ENCODE results near the gene BBS9. TPM values are rescaled to one million over a fixed set of nuclear protein-coding genes. Genes with fewer than 3 reads are reported as not detected.

BBS9 gene
- total RNA-seq, 1 experiment from 2014 or later: 26.4 TPM

- no peaks in the 10 kb centered on the region for H4K20me1 ChIP-seq (ENCODE audit: control insufficient read depth, insufficient read depth, insufficient read length)
- no peaks in the 10 kb centered on the region; a peak in 1 of 5 replicates for H3K9me3 Mint-ChIP-seq
- no peak overlapping the region for H2BK15ac ChIP-seq (ENCODE audit: low read depth, low read length)
- H3K14ac ChIP-seq (ENCODE audit: insufficient read depth, low read length): no peak overlapping the region
- TF ChIP-seq, protein P1, sequence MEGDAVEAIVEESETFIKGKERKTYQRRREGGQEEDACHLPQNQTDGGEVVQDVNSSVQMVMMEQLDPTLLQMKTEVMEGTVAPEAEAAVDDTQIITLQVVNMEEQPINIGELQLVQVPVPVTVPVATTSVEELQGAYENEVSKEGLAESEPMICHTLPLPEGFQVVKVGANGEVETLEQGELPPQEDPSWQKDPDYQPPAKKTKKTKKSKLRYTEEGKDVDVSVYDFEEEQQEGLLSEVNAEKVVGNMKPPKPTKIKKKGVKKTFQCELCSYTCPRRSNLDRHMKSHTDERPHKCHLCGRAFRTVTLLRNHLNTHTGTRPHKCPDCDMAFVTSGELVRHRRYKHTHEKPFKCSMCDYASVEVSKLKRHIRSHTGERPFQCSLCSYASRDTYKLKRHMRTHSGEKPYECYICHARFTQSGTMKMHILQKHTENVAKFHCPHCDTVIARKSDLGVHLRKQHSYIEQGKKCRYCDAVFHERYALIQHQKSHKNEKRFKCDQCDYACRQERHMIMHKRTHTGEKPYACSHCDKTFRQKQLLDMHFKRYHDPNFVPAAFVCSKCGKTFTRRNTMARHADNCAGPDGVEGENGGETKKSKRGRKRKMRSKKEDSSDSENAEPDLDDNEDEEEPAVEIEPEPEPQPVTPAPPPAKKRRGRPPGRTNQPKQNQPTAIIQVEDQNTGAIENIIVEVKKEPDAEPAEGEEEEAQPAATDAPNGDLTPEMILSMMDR (conservative IDR thresholded peaks at IDR 0.05): no peak
- no peak overlapping the region for H3K23ac ChIP-seq (ENCODE audit: insufficient read length, low read depth, low read length)
- no peaks in the 10 kb centered on the region; the same call in 1 of the 2 replicates for H3K27me3 Mint-ChIP-seq (ENCODE audit: low read depth)
- no peak overlapping the region for H2BK12ac ChIP-seq (ENCODE audit: insufficient read length, low read depth, low read length)
- no peak overlapping the region for H3T11ph ChIP-seq (ENCODE audit: low read length)
- H3K9me3 ChIP-seq (ENCODE audit: control insufficient read depth, low read depth, low read length): no peaks in the 10 kb centered on the region
- no peak overlapping the region for H2BK5ac ChIP-seq (ENCODE audit: insufficient read length, low read length)
- no peak overlapping the region for H3K4me2 ChIP-seq (ENCODE audit: insufficient read depth, insufficient read length, low read length)
- no peak overlapping the region for H2BK20ac ChIP-seq (ENCODE audit: low read depth, low read length, poor library complexity, severe bottlenecking)
- H4K8ac ChIP-seq (replicated peaks; ENCODE audit: insufficient read length, low read depth, low read length): no peak overlapping the region
- no peak overlapping the region for H3K4me3 Mint-ChIP-seq
- H3K18ac ChIP-seq (ENCODE audit: insufficient read length, low read depth, low read length): no peak overlapping the region
- no peaks in the 10 kb centered on the region for H3K4me1 Mint-ChIP-seq
- 0 out of 7 replicates have a peak, but pooled peaks cover 0 to 1% (median 0%) of the 10 kb centered on the region in 3 experiments for H3K36me3 Mint-ChIP-seq (ENCODE audit: insufficient read depth in 1 of 3, low read depth in 3 of 3)
- H3K23me2 ChIP-seq (ENCODE audit: insufficient read length, low read depth, low read length, poor library complexity, severe bottlenecking): no peaks in the 10 kb centered on the region
- no peak overlapping the region for H2AFZ ChIP-seq (ENCODE audit: low read length)
- H3K27me3 ChIP-seq (ENCODE audit: insufficient read depth, low read length): no peaks in the 10 kb centered on the region
- no peak overlapping the region for H2BK120ac ChIP-seq (ENCODE audit: low read depth, low read length, poor library complexity, severe bottlenecking)
- H3K4me1 ChIP-seq (ENCODE audit: insufficient read depth, low read length): no peaks in the 10 kb centered on the region
- H3K79me2 ChIP-seq (ENCODE audit: insufficient read depth, low read length): no peaks in the 10 kb centered on the region
- H4K91ac ChIP-seq (ENCODE audit: insufficient read length, low read depth, low read length): no peak overlapping the region
- no peak overlapping the region for H3K27ac Mint-ChIP-seq
- H3K56ac ChIP-seq (ENCODE audit: insufficient read length, low read depth, low read length): no peak overlapping the region
- WGBS (ENCODE audit: extremely low coverage, insufficient read length, low lambda C conversion rate): no CpG with 5 or more reads among the region's 2 CpGs
- no peak overlapping the region for H3K27ac ChIP-seq (ENCODE audit: insufficient read length, low read depth, low read length)
- no peak for DNase-seq
- H3K4ac ChIP-seq (ENCODE audit: low read depth, low read length): no peak overlapping the region
- H2AK5ac ChIP-seq (ENCODE audit: insufficient read length, low read length): no peak overlapping the region
- no peak overlapping the region for H3K9ac ChIP-seq (ENCODE audit: extremely low read depth, insufficient read length, low read length)
- H4K5ac ChIP-seq (ENCODE audit: insufficient read length, low read depth, low read length): no peak overlapping the region
- H3K79me1 ChIP-seq (ENCODE audit: insufficient read depth, low read depth, low read length, poor library complexity, severe bottlenecking): no peaks in the 10 kb centered on the region
Observed at GRCh38 chr7:33087356-33087755, 42.0 kb upstream of the BBS9 start.
